ENCODE measurements around the gene PLXNA1. TPM values are rescaled to one million over a fixed set of nuclear protein-coding genes. Genes with fewer than 3 reads are reported as not detected.

The PLXNA1 gene
- total RNA-seq, 1 donor from 2014 or later, result 50.1 TPM

Other genes starting within 250 kb of the PLXNA1 start
- not detected for gene PRR23E, start 210.0 kb downstream of the PLXNA1 start, total RNA-seq (ENCODE audit: insufficient read depth, low replicate concordance)